Neural progenitor cell (in vitro differentiated cells): ENCODE data around the gene STK4. TPM values are rescaled to one million over a fixed set of nuclear protein-coding genes. Genes with fewer than 3 reads are reported as not detected.
A peak's percentile ranks its signal among the peaks of the same experiment; 100 is the strongest.

ENCODE experiments used
- DNase-seq: peaks from one replicate; pipeline ENCODE4 v3.0.0-alpha.2; 2016; ENCODE audit warnings: low spot score
- H2AFZ ChIP-seq: fragments of 200-600 bp; sonication (generic); replicated peaks from 2 replicates; pipeline ENCODE4 v1.6.1; 2016; ENCODE audit warnings: antibody characterized with exemption
- H3F3A ChIP-seq: fragments of 200-600 bp; sonication (generic); 2 replicates; pipeline ENCODE4 v1.6.1; 2016; ENCODE audit warnings: antibody characterized with exemption, low read depth
- H3K27ac ChIP-seq: fragments of 200-600 bp; sonication (generic); 2 replicates; pipeline ENCODE4 v1.5.1; 2016; ENCODE audit warnings: mild to moderate bottlenecking
- H3K27me3 ChIP-seq: fragments of 200-600 bp; sonication (generic); 2 replicates; pipeline ENCODE4 v1.6.1; 2016; ENCODE audit warnings: mild to moderate bottlenecking, moderate library complexity
- H3K36me3 ChIP-seq: fragments of 200-600 bp; sonication (generic); 2 replicates; pipeline ENCODE4 v1.5.1; 2016
- H3K4me1 ChIP-seq: fragments of 200-600 bp; sonication (generic); 2 replicates; pipeline ENCODE4 v1.6.1; 2016; ENCODE audit warnings: mixed run types
- H3K4me2 ChIP-seq: fragments of 200-600 bp; sonication (generic); 2 replicates; pipeline ENCODE4 v1.6.1; 2016
- H3K4me3 ChIP-seq: fragments of 200-600 bp; sonication (generic); 2 replicates; pipeline ENCODE4 v1.5.1; 2016
- H3K79me2 ChIP-seq: fragments of 200-600 bp; sonication (generic); 2 replicates; pipeline ENCODE4 v1.6.1; 2016; ENCODE audit warnings: low read depth
- H3K9ac ChIP-seq: fragments of 200-600 bp; sonication (generic); 2 replicates; pipeline ENCODE4 v1.6.1; 2016
- H3K9me3 ChIP-seq: fragments of 200-600 bp; sonication (generic); 2 replicates; pipeline ENCODE4 v1.5.1; 2016; ENCODE audit warnings: low read depth
- H4K20me1 ChIP-seq: fragments of 200-600 bp; sonication (generic); 2 replicates; pipeline ENCODE4 v1.6.1; 2016; ENCODE audit warnings: low read depth
- H3K27ac Mint-ChIP-seq: 3 replicates; pipeline ENCODE4 v1.8.0; 2021; ENCODE audit warnings: mixed read lengths
- H3K27me3 Mint-ChIP-seq: 2 replicates; pipeline ENCODE4 v1.8.0; 2022; ENCODE audit warnings: low read depth, mild to moderate bottlenecking, inconsistent platforms, moderate library complexity, mixed read lengths; ENCODE audit not compliant: insufficient read depth
- H3K36me3 Mint-ChIP-seq: 3 replicates; pipeline ENCODE4 v1.8.0; 2021; ENCODE audit warnings: mixed read lengths
- H3K4me1 Mint-ChIP-seq: 3 replicates; pipeline ENCODE4 v1.8.0; 2021; ENCODE audit warnings: mixed read lengths
- H3K4me3 Mint-ChIP-seq: 3 replicates; pipeline ENCODE4 v1.8.0; 2021; ENCODE audit warnings: mild to moderate bottlenecking, moderate library complexity, mixed read lengths
- H3K9me3 Mint-ChIP-seq: 3 replicates; pipeline ENCODE4 v1.8.0; 2020; ENCODE audit warnings: mixed read lengths
- CTCF ChIP-seq: fragments of 200-600 bp; sonication (generic); IDR thresholded peaks from 2 replicates; pipeline ENCODE4 v1.5.1; 2017; ENCODE audit warnings: antibody characterized with exemption, mild to moderate bottlenecking
- EZH2 ChIP-seq: fragments of 200-600 bp; sonication (generic); IDR thresholded peaks from 2 replicates; pipeline ENCODE4 v1.6.1; 2017; ENCODE audit warnings: antibody characterized with exemption, mild to moderate bottlenecking, moderate library complexity
- EZH2phosphoT487 ChIP-seq: fragments of 200-600 bp; sonication (generic); IDR thresholded peaks from 2 replicates; pipeline ENCODE4 v1.6.1; 2017; ENCODE audit warnings: antibody characterized with exemption
- total RNA-seq: library from RNA; depleted of rRNA; stranded (reverse); fragments of >200 nt; gene quantifications from 2 replicates; pipeline ENCODE4 v1.2.3, GENCODE V29; 2015; ENCODE audit warnings: low replicate concordance

Gene STK4
- total RNA-seq, 1 donor from 2014 or later = 46.1 TPM

- Mint-ChIP-seq H3K9me3 (no peaks in the 10 kb centered on the region), H3K4me3 (no peak overlapping the region), H3K36me3 (peaks cover 4% of the 10 kb centered on the region), H3K4me1 (peaks cover 22% of the 10 kb centered on the region), H3K27ac (no peak overlapping the region), H3K27me3 (no peaks in the 10 kb centered on the region)
- Histone ChIP-seq H3K27ac (no peak overlapping the region), H3F3A (no peaks in the 10 kb centered on the region), H3K4me1 (peaks cover 5% of the 10 kb centered on the region), H4K20me1 (peaks cover 11% of the 10 kb centered on the region), H3K4me2 (no peak overlapping the region), H2AFZ (no peak overlapping the region), H3K9me3 (no peaks in the 10 kb centered on the region), H3K27me3 (no peaks in the 10 kb centered on the region), H3K79me2 (no peaks in the 10 kb centered on the region), H3K4me3 (no peak overlapping the region), H3K36me3 (no peaks in the 10 kb centered on the region), H3K9ac (no peak overlapping the region)
- DNase-seq = no peak
- TF ChIP-seq EZH2phosphoT487 = no peak
- no peak for TF ChIP-seq CTCF
- TF ChIP-seq EZH2 = no peak
Measured at GRCh38 chr20:45056473-45057173, 90.3 kb downstream of the STK4 start.

- Mint-ChIP-seq H3K4me3 (no peak overlapping the region), H3K4me1 (peaks cover 8% of the 10 kb centered on the region), H3K27ac (no peak overlapping the region), H3K36me3 (peaks cover 11% of the 10 kb centered on the region), H3K27me3 (no peaks in the 10 kb centered on the region), H3K9me3 (peaks cover 1% of the 10 kb centered on the region)
- Histone ChIP-seq H3K9me3 (no peaks in the 10 kb centered on the region), H3K4me2 (no peak overlapping the region), H3K4me1 (no peaks in the 10 kb centered on the region), H3K36me3 (no peaks in the 10 kb centered on the region), H3K27me3 (no peaks in the 10 kb centered on the region), H3K79me2 (no peaks in the 10 kb centered on the region), H3K4me3 (no peak overlapping the region), H3F3A (no peaks in the 10 kb centered on the region), H3K9ac (peak overlapping the region; percentile 20), H4K20me1 (no peaks in the 10 kb centered on the region), H3K27ac (no peak overlapping the region), H2AFZ (no peak overlapping the region)
- no peak for TF ChIP-seq CTCF
- no peak for TF ChIP-seq EZH2
- no peak for TF ChIP-seq EZH2phosphoT487
- DNase-seq = no peak
Measured at GRCh38 chr20:45058168-45058850, 92.0 kb downstream of the STK4 start.

GRCh38 chr20:45059022-45059728, 92.9 kb downstream of the STK4 start:
- DNase-seq = no peak
- Histone ChIP-seq H3K36me3 (no peaks in the 10 kb centered on the region), H3K4me1 (no peaks in the 10 kb centered on the region), H3K27ac (no peak overlapping the region), H2AFZ (no peak overlapping the region), H3F3A (no peaks in the 10 kb centered on the region), H3K4me2 (no peak overlapping the region), H3K79me2 (no peaks in the 10 kb centered on the region), H3K27me3 (no peaks in the 10 kb centered on the region), H3K9me3 (no peaks in the 10 kb centered on the region), H3K9ac (no peak overlapping the region), H4K20me1 (no peaks in the 10 kb centered on the region), H3K4me3 (no peak overlapping the region)
- Mint-ChIP-seq H3K36me3 (peaks cover 13% of the 10 kb centered on the region), H3K27ac (no peak overlapping the region), H3K9me3 (peaks cover 4% of the 10 kb centered on the region), H3K4me3 (no peak overlapping the region), H3K27me3 (no peaks in the 10 kb centered on the region), H3K4me1 (no peaks in the 10 kb centered on the region)
- TF ChIP-seq CTCF = no peak
- TF ChIP-seq EZH2phosphoT487 = no peak
